Measurements from ENCODE around the gene CFL2.

CFL2 gene

GRCh38 chr14:34668111-34668510, 46.3 kb downstream of the CFL2 start:
- DNase-seq, result no peak

GRCh38 chr14:34667007-34667406, 47.4 kb downstream of the CFL2 start:
- no peak for DNase-seq

GRCh38 chr14:34665785-34666435, 48.5 kb downstream of the CFL2 start:
- no peak for DNase-seq

DNA sequence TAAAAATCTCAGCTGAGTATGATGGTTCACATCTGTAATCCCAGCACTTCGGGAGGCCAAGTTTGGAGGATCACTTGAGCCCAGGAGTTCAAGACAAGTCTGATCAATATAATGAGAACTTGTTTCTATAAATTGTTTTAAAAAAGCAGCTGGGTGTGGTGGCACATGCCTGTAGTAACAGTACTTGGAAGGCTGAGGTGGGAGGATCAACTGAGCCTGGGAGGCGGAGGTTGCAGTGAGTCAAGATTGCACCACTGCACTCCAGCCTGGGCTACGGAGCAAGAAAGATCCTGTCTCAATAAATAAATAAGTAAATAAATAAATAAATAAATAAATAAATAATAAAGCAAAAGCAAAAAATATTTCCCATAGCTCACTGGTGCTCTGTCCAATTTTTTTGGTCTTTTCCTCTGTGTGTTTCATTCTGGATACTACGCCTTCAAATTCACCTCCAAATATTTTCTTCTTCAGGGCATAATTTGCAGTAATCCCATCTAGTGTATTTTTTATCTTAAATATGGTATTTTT, 51.8 kb downstream of the CFL2 start:
- DNase-seq, result no peak

DNA sequence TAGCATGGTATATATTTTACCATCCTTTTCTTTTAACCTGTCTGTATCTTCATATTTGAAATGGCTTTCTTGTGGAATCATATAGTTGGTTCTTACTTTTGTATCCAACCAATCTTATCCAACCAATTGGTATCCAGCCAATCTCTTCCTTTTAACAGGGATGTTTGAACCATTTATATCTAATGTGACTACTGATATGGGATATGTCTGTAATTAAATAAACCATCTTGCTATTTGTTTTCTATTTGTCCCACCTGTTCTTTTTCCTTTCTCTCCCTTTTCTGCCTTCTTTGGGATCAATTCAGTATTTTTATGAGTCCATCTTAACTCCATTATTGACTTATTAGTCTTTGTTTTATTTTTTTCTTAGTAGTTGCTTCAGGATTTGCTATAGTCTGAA, 53.6 kb downstream of the CFL2 start:
- no peak for DNase-seq

Data from activated effector memory CD4-positive, alpha-beta T cell treated with anti-CD3 and anti-CD28 coated beads, Interleukin-2, amount 50 U/mL, for 16 hours (primary cell).